Adrenal gland (tissue), 5 donors: ENCODE results near the gene CDC73.
"Not testable (repeated sequence)": the region's sequence is repeated elsewhere in the genome, so short reads cannot be mapped to it uniquely, and the experiment has no call there.

Experiments used
- POLR2A ChIP-seq, 2 donors: fragments of 450-650 bp; IDR thresholded peaks; one replicate each; pipeline ENCODE4 v1.6.1; 2017; ENCODE audit warnings: antibody characterized with exemption in 2 of 2, mild to moderate bottlenecking in 2 of 2, moderate library complexity in 1 of 2
- TF ChIP-seq, protein P1 (sequence below), 6 experiments: fragments of 450-650 bp in 4 of 6; fragments of 200-600 bp in 2 of 6; sonication (generic) in 1 of 6; IDR thresholded peaks; 1 replicate in 5 of 6; 2 replicates in 1 of 6; pipeline versions ENCODE4 v1.5.1 to v1.8.0; 2016 to 2021; ENCODE audit warnings: antibody characterized with exemption in 6 of 6, mild to moderate bottlenecking in 2 of 6, moderate library complexity in 1 of 6
- donor health status: DM: no; HTN: no; CAD: no.

DNA sequence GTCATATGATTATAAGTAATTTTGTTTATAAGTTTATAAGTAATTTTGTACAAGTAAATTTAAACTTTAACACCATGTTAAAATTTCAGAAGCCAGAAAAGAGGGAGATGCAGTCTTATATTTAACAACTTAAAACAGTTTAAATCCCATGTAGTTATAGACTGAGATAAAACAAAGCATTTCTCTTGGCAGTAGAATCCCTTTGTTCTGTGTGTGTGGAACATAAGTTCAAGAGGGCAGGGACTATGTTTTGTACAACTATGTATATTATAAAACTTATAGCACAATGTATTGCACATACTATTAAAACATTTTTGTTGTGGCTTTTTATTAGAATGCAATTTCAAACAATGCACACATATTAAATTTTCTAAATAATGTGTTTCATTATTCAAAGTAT lies 109.3 kb downstream of the CDC73 start:
- TF ChIP-seq, protein P1, sequence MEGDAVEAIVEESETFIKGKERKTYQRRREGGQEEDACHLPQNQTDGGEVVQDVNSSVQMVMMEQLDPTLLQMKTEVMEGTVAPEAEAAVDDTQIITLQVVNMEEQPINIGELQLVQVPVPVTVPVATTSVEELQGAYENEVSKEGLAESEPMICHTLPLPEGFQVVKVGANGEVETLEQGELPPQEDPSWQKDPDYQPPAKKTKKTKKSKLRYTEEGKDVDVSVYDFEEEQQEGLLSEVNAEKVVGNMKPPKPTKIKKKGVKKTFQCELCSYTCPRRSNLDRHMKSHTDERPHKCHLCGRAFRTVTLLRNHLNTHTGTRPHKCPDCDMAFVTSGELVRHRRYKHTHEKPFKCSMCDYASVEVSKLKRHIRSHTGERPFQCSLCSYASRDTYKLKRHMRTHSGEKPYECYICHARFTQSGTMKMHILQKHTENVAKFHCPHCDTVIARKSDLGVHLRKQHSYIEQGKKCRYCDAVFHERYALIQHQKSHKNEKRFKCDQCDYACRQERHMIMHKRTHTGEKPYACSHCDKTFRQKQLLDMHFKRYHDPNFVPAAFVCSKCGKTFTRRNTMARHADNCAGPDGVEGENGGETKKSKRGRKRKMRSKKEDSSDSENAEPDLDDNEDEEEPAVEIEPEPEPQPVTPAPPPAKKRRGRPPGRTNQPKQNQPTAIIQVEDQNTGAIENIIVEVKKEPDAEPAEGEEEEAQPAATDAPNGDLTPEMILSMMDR (IDR thresholded peaks at IDR 0.05) = not testable (repeated sequence)
- TF ChIP-seq POLR2A (IDR thresholded peaks at IDR 0.05) = not testable (repeated sequence)
